ENCODE results near the gene ZDHHC22. TPM values are rescaled to one million over a fixed set of nuclear protein-coding genes. Genes with fewer than 3 reads are reported as not detected.

Gene ZDHHC22
- total and polyA plus RNA-seq, 2 donors from 2014 or later = not detected

GRCh38 chr14:77131206-77131605 lies 10.4 kb downstream of the ZDHHC22 start:
- Histone ChIP-seq H3K9ac (ENCODE audit: low read length in 3 of 3) (no peak overlapping the region), H3K27me3 (ENCODE audit: control insufficient read depth, insufficient read depth, low read length) (no peaks in the 10 kb centered on the region), H3K4me1 (ENCODE audit: control insufficient read depth in 2 of 3, insufficient read depth in 2 of 3, low read depth in 1 of 3, low read length in 3 of 3) (no peaks in the 10 kb centered on the region), H3K27ac (ENCODE audit: low read depth in 2 of 2, low read length in 2 of 2) (no peak overlapping the region), H3K9me3 (ENCODE audit: control insufficient read depth in 2 of 3, insufficient read depth in 1 of 3, low read length in 3 of 3) (no peaks in the 10 kb centered on the region), H3K36me3 (ENCODE audit: control insufficient read depth in 2 of 3, insufficient read depth in 3 of 3, low read length in 3 of 3) (no peaks in the 10 kb centered on the region), H3K4me3 (ENCODE audit: low read length in 3 of 3) (no peak overlapping the region)
- TF ChIP-seq CTCF (IDR thresholded peaks at IDR 0.05; ENCODE audit: borderline replicate concordance, extremely low read depth, insufficient read depth) = no peak
- DNase-seq (peak in 1 of 5 donors; percentile 16), FAIRE-seq (no peak)
- intact Hi-C loops (cut with DNase I) = no loop called here

DNA sequence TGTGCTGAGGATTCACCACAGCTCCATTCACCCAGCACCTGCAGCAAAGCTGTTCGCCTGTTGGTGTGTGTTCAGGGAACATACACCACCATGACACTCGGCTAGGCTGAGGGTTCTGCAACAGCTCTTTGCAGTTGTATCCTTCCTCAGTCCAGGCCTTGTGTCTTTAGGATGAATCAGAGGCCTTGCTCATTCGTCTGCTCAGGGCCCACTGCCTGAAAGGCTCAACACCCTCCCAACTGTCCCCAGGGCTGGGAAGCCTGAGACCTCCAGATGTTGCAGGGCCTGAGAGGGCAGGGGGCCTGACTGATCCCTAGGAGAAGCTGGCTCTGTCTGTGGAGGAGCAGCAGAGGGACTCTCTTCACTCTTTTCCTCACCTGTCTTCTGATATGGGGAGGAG lies 11.2 kb downstream of the ZDHHC22 start:
- intact Hi-C loops (cut with DNase I) = no loop called here
- peaks cover 2% of the 10 kb centered on the region for H3K27me3 ChIP-seq (ENCODE audit: control insufficient read depth, insufficient read depth, low read length)
- no peak for TF ChIP-seq CTCF (IDR thresholded peaks at IDR 0.05; ENCODE audit: borderline replicate concordance, extremely low read depth, insufficient read depth)
- FAIRE-seq = no peak
- H3K9ac ChIP-seq (ENCODE audit: low read length in 3 of 3) = no peak overlapping the region
- no peak overlapping the region for H3K4me3 ChIP-seq (ENCODE audit: low read length in 3 of 3)
- no peak for DNase-seq
- no peaks in the 10 kb centered on the region for H3K4me1 ChIP-seq (ENCODE audit: control insufficient read depth in 2 of 3, insufficient read depth in 2 of 3, low read depth in 1 of 3, low read length in 3 of 3)
- H3K27ac ChIP-seq (ENCODE audit: low read depth in 2 of 2, low read length in 2 of 2) = no peak overlapping the region
- no peaks in the 10 kb centered on the region for H3K36me3 ChIP-seq (ENCODE audit: control insufficient read depth in 2 of 3, insufficient read depth in 3 of 3, low read length in 3 of 3)
- H3K9me3 ChIP-seq (ENCODE audit: control insufficient read depth in 2 of 3, insufficient read depth in 1 of 3, low read length in 3 of 3) = no peaks in the 10 kb centered on the region

- Histone ChIP-seq H3K27ac (ENCODE audit: low read depth in 2 of 2, low read length in 2 of 2) (no peak overlapping the region), H3K27me3 (ENCODE audit: control insufficient read depth, insufficient read depth, low read length) (peaks cover 3% of the 10 kb centered on the region)
- no peak for TF ChIP-seq CTCF (IDR thresholded peaks at IDR 0.05; ENCODE audit: borderline replicate concordance, extremely low read depth, insufficient read depth)
Observed at GRCh38 chr14:77128414-77128891, 13.1 kb downstream of the ZDHHC22 start.

DNA sequence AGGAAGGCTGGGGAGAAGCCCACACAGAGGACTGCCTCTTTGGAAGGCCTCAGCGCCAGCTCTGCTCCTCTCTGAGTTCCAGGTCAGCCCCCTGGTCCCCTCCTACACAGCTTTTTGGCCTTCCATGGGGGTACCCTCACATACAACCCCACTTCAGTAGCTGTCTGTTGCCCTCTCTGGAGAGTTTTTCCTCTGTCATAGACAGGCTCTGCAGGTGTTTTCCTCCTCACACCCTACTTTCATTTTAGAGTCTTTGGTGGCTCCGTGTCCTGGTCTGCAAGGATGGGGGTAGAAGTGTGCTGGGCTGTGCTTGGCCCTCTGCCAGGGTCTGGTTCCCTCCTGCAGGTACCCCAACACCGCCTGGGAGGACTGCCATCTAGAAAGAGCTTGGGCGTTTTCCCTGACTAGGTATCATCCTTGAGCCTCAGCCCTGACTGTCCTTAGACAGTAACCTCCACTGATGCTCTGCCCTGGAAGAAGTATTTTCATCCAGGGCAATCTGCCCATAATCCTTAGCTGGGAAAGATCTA lies 15.1 kb downstream of the ZDHHC22 start:
- no peak for FAIRE-seq
- peaks cover 0 to 9% (median 4%) of the 10 kb centered on the region in 3 donors for H3K4me1 ChIP-seq (ENCODE audit: control insufficient read depth in 2 of 3, insufficient read depth in 2 of 3, low read depth in 1 of 3, low read length in 3 of 3)
- no peak overlapping the region for H3K9ac ChIP-seq (ENCODE audit: low read length in 3 of 3)
- TF ChIP-seq CTCF (IDR thresholded peaks at IDR 0.05; ENCODE audit: borderline replicate concordance, extremely low read depth, insufficient read depth) = no peak
- no peaks in the 10 kb centered on the region for H3K36me3 ChIP-seq (ENCODE audit: control insufficient read depth in 2 of 3, insufficient read depth in 3 of 3, low read length in 3 of 3)
- intact Hi-C loops (cut with DNase I) = no loop called here
- peaks cover 3% of the 10 kb centered on the region for H3K27me3 ChIP-seq (ENCODE audit: control insufficient read depth, insufficient read depth, low read length)
- no peak overlapping the region for H3K27ac ChIP-seq (ENCODE audit: low read depth in 2 of 2, low read length in 2 of 2)
- no peak for DNase-seq
- H3K9me3 ChIP-seq (ENCODE audit: control insufficient read depth in 2 of 3, insufficient read depth in 1 of 3, low read length in 3 of 3) = no peaks in the 10 kb centered on the region
- H3K4me3 ChIP-seq (ENCODE audit: low read length in 3 of 3) = no peak overlapping the region

More at GRCh38 chr14:77128414-77128891, 13.1 kb downstream of the ZDHHC22 start:
- intact Hi-C loops (cut with DNase I) = no loop called here
- FAIRE-seq (no peak), DNase-seq (peak in 2 of 5 donors; percentile 4 to 37)
- Histone ChIP-seq H3K36me3 (ENCODE audit: control insufficient read depth in 2 of 3, insufficient read depth in 3 of 3, low read length in 3 of 3) (no peaks in the 10 kb centered on the region), H3K9ac (ENCODE audit: low read length in 3 of 3) (no peak overlapping the region), H3K4me3 (ENCODE audit: low read length in 3 of 3) (no peak overlapping the region), H3K9me3 (ENCODE audit: control insufficient read depth in 2 of 3, insufficient read depth in 1 of 3, low read length in 3 of 3) (no peaks in the 10 kb centered on the region), H3K4me1 (ENCODE audit: control insufficient read depth in 2 of 3, insufficient read depth in 2 of 3, low read depth in 1 of 3, low read length in 3 of 3) (peaks cover 0 to 3% (median 0%) of the 10 kb centered on the region in 3 donors)

All from kidney (tissue), 14 donors.